SHP77 (cell line): ENCODE data around the gene MFSD12.
"Not testable (repeated sequence)": the region's sequence is repeated elsewhere in the genome, so short reads cannot be mapped to it uniquely, and the experiment has no call there.

Experiments
- DNase-seq, 2 experiments: peaks; one replicate each; lab custom pipeline; 2025; lab: John Stamatoyannopoulos, UW

The MFSD12 gene

GRCh38 chr19:3536429-3537100 lies 20.8 kb downstream of the MFSD12 start:
- DNase-seq = no peak

GRCh38 chr19:3535981-3536380 lies 21.4 kb downstream of the MFSD12 start:
- DNase-seq = no peak

DNA sequence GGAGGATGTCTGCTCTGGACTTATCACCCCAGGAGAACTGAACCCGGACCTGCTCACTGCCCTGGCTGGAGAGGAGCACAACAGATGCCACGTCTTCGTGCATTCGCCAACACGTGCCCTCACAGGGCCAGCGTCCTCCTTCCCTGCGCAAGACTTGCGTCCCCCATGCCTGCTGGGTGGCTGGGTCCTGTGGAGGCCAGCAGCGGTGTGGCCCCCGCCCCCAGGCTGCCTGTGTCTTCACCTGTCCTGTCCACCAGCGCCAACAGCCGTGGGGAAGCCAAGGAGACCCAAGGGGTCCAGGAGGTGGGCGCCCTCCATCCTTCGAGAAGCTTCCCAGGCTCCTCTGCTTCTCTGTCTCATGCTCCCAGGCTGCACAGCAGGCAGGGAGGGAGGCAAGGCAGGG lies 21.8 kb downstream of the MFSD12 start:
- DNase-seq = no peak

DNA sequence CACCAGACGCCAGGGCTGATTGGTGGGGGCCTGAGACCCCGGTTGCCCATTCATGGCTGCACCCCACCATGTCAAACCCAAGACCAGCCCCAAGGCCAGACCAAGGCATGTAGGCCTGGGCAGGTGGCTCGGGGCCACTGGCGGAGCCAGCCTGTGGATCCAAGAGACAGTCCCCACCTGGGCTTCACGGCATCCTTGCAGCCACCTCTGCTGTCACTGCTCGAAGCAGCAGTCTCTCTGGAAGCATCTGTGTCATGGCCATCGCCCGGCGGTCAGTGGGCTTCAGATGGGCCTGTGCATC lies 22.2 kb downstream of the MFSD12 start:
- no peak for DNase-seq

- no peak for DNase-seq
Observed at GRCh38 chr19:3534375-3535234, 22.8 kb downstream of the MFSD12 start.

GRCh38 chr19:3533563-3534216 lies 23.7 kb downstream of the MFSD12 start:
- no peak for DNase-seq

DNA sequence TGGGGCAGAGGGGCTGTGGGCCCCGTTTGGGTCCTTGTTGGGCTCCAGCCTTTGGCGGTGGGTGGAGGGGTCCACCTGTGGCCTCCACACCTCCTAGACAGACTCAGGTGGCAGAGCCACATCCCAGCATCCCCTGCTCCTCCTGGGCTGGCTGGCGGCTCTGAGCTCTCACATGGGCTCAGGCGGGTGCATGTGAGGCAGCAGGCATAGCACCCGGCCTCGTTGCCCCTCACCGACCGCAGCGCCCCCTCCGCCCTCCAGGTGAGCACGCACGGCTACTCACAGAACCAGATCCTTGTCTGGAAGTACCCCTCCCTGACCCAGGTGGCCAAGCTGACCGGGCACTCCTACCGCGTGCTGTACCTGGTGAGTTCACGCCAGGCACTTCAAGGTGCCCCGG lies 24.4 kb downstream of the MFSD12 start:
- no peak for DNase-seq

DNA sequence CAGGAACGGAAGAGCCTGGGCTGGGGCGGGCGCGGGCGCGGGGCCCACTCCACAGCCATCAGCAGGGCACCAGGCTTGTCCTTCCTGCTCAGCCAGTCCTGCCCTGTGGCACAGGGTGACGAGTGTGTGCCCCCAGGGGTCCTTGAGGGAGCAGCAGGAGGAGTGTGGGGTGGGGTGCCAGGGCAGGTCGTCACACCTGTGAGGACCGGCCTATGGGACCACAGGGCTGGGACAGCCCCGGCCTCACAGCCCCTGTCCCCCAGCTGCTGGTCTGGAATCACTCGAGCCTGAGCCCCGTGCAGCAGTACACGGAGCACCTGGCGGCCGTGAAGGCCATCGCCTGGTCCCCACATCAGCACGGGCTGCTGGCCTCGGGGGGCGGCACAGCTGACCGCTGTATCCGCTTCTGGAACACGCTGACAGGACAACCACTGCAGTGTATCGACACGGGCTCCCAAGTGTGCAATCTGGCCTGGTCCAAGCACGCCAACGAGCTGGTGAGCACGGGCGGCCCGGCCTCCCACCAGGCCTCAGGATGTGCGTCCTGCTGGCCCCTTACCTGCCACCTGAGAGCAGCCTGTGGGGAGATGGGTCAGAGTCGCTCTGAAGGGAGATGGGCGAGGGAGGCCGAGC lies 25.1 kb downstream of the MFSD12 start:
- DNase-seq = no peak

- no peak for DNase-seq
Observed at GRCh38 chr19:3531716-3532115, 25.7 kb downstream of the MFSD12 start.

GRCh38 chr19:3530389-3530788 lies 27.0 kb downstream of the MFSD12 start:
- DNase-seq = no peak

GRCh38 chr19:3529299-3529698 lies 28.1 kb downstream of the MFSD12 start:
- not testable (repeated sequence) for DNase-seq

GRCh38 chr19:3528539-3529211 lies 28.7 kb downstream of the MFSD12 start:
- no peak for DNase-seq

- DNase-seq = no peak
Observed at GRCh38 chr19:3528080-3528479, 29.3 kb downstream of the MFSD12 start.

DNA sequence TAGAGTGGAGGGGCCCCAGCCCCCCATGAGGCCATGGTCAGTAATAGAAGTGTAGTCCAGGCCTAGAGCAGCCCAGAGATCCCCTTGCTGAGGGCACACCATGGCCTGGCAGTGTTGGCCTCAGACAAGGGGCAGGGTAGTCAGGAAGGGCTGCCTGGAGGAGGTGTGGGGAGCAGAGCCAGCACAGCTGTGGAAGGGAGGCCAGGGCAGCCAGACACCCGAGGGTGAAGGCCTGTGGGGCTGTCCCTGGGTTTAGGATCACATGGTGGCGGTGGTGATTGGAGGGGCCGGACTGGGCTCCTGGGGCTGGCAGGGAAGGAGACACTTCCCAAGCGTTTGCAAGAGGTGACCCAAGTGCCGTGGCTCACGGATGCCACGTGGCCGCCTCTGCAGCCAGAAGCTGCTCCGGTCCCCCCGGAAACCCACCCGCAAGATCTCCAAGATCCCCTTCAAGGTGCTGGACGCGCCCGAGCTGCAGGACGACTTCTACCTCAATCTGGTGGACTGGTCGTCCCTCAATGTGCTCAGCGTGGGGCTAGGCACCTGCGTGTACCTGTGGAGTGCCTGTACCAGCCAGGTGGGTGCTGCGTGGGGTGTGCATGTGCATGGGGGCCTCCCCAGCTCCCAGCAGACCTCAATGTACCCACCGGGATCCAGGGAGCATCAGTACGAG lies 30.0 kb downstream of the MFSD12 start:
- DNase-seq = no peak

DNA sequence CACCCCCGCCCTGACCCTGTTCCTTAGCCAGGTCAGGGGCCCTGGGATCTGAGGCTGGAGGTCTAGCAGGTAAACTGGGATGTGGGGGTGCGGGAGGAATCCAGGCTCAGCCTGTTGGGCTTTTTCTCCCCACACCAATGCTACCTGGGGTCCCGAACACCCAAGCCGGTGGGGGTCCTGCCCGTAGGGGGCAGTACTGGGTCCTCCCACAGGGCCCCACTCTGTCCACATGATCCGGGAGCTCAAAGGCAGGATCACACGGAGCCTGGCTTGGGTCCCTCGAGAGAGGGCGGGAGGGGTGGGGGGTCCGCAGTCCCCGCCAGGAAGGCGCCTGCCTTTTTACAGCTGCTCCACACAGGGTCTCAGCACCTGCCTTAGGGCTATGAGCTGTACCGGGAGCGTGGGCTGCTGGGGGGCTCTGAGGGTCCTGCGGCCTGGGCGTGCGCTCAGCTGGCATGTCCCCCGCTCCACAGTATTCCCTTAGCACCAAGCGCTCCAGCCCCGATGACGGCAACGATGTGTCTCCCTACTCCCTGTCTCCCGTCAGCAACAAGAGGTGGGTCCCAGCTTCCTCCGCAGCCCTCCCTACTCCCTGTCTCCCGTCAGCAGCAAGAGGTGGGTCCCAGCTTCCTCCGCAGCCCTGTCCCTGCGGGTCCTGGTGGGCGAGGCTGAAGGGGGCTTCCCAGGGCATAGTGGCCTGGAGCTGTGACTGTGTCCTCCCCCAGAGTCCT lies 30.7 kb downstream of the MFSD12 start:
- DNase-seq = no peak

GRCh38 chr19:3524904-3525451 lies 32.4 kb downstream of the MFSD12 start:
- DNase-seq = no peak

DNA sequence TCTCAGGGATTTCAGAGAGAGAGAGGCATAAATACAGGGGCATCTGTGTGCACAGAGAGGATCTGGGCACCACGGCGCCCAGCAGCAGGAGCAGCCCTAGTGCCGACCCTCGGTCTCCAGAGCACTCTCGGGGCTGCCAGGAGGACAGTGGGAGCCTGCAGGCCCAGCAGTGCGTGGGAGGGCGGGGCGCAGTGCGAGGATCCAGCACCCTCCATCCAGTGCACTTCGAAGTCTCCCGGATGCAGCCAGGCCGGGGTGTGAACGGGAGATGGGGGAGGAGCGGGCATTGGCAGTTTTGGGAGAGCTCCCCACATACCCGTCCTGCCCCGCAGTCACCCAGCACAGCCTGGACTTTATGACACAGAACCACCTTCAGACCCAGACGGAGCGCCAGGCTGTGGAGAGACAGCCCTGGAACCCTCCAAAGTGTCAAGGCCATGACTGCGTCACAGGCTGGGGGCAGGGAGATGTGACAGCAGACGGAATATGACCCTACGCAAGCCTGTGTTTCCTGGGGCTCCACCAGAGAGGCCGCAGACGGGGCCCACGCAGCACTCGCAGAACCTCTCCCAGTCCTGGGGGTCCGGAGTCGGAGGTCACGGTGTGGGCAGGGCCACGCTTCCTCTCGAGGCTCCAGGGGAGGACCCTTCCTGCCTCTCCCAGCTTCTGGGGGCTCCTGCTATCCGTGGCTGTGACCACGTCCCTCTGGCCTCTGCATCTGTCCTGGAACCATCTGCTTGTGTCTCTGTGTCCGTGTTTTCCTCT lies 33.1 kb downstream of the MFSD12 start:
- DNase-seq = no peak

- DNase-seq = no peak
Observed at GRCh38 chr19:3523361-3524077, 33.9 kb downstream of the MFSD12 start.
